HepG2 (cell line): ENCODE measurements around the gene DNPH1. TPM values are rescaled to one million over a fixed set of nuclear protein-coding genes. Genes with fewer than 3 reads are reported as not detected.

Source experiments
- AHDC1 ChIP-seq: sonication (generic); formaldehyde crosslinking; IDR thresholded peaks from 2 replicates; pipeline ENCODE4 v1.5.1; 2020; ENCODE audit warnings: mild to moderate bottlenecking, missing genetic modification reagents, borderline replicate concordance
- DR1 ChIP-seq: sonication (generic); formaldehyde crosslinking; IDR thresholded peaks from 2 replicates; pipeline ENCODE4 v1.8.0; 2021; ENCODE audit warnings: mild to moderate bottlenecking, missing genetic modification reagents, inconsistent platforms
- ESRRA ChIP-seq: sonication (generic); formaldehyde crosslinking; IDR thresholded peaks from 2 replicates; pipeline ENCODE4 v1.5.1; 2020; ENCODE audit warnings: mild to moderate bottlenecking, low read depth, missing genetic modification reagents
- HNF1B ChIP-seq: sonication (generic); formaldehyde crosslinking; IDR thresholded peaks from 2 replicates; pipeline ENCODE4 v1.5.1; 2020; ENCODE audit warnings: mild to moderate bottlenecking, moderate library complexity, missing genetic modification reagents
- KLF15 ChIP-seq: sonication (generic); formaldehyde crosslinking; IDR thresholded peaks from 2 replicates; pipeline ENCODE4 v1.8.1; 2023; ENCODE audit warnings: borderline replicate concordance, mild to moderate bottlenecking, inconsistent platforms, missing genetic modification reagents, mixed read lengths
- NCOR1 ChIP-seq: fragments of 200-600 bp; sonication (generic); IDR thresholded peaks from 2 replicates; pipeline ENCODE4 v1.7.0; 2017; ENCODE audit warnings: antibody characterized with exemption, low read length, borderline replicate concordance
- NR2F6 ChIP-seq, 2 experiments: IDR thresholded peaks; 2 replicates each; pipeline ENCODE4 v1.6.1; 2016; ENCODE audit warnings: antibody characterized with exemption in 1 of 2, mild to moderate bottlenecking in 1 of 2
- PAX8 ChIP-seq: sonication (generic); formaldehyde crosslinking; IDR thresholded peaks from 2 replicates; pipeline ENCODE4 v1.8.0; 2022; ENCODE audit warnings: mild to moderate bottlenecking, missing genetic modification reagents, borderline replicate concordance
- PHF21A ChIP-seq: sonication (generic); formaldehyde crosslinking; IDR thresholded peaks from 2 replicates; pipeline ENCODE4 v1.5.0; 2020; ENCODE audit warnings: mild to moderate bottlenecking, missing genetic modification reagents
- PREB ChIP-seq: sonication (generic); formaldehyde crosslinking; IDR thresholded peaks from 2 replicates; pipeline ENCODE4 v1.4.0; 2020; ENCODE audit warnings: missing genetic modification reagents
- TBX3 ChIP-seq: fragments of 450-650 bp; IDR thresholded peaks from 2 replicates; pipeline ENCODE4 v1.6.1; 2017; ENCODE audit warnings: antibody characterized with exemption, mild to moderate bottlenecking, inconsistent platforms, borderline replicate concordance
- TFAP4 ChIP-seq: sonication (generic); IDR thresholded peaks from 2 replicates; pipeline ENCODE4 v1.6.1; 2016; ENCODE audit warnings: low read depth, borderline replicate concordance
- TRAFD1 ChIP-seq: sonication (generic); formaldehyde crosslinking; IDR thresholded peaks from 2 replicates; pipeline ENCODE4 v1.5.1; 2020; ENCODE audit warnings: missing genetic modification reagents, mild to moderate bottlenecking, borderline replicate concordance
- ZNF24 ChIP-seq: fragments of 450-650 bp; IDR thresholded peaks from 2 replicates; pipeline ENCODE4 v1.6.1; 2017; ENCODE audit warnings: antibody characterized with exemption, mild to moderate bottlenecking
- ZNF383 ChIP-seq: sonication (generic); formaldehyde crosslinking; IDR thresholded peaks from 2 replicates; pipeline ENCODE4 v1.4.0; 2020; ENCODE audit warnings: missing genetic modification reagents, mild to moderate bottlenecking, borderline replicate concordance
- ZNF614 ChIP-seq: IDR thresholded peaks from 2 replicates; pipeline ENCODE4 v1.6.1; 2018; ENCODE audit warnings: missing biosample characterization, missing genetic modification reagents, inconsistent platforms, borderline replicate concordance
- polyA plus RNA-seq, 8 experiments: library from polyadenylated mRNA; depleted of rRNA in 3 of 8; stranded (reverse) in 7 of 8; unstranded in 1 of 8; fragments of >200 nt; fragmentation: Illumina TruSeq in 4 of 8; extraction: Trizol in 4 of 8; gene quantifications; 2 replicates each; pipeline versions ENCODE4 v1.2.1 to v1.2.3, GENCODE V29; 2011 to 2016; ENCODE audit warnings: low read depth in 4 of 8, missing spikeins in 1 of 8, mixed read lengths in 1 of 8; ENCODE audit not compliant: insufficient read depth in 1 of 8
- total RNA-seq, 5 experiments: library from RNA; depleted of rRNA; stranded (reverse); fragments of >200 nt; fragmentation: Illumina TruSeq; extraction: Trizol; gene quantifications; 2 replicates each; pipeline ENCODE4 v1.2.3, GENCODE V29; 2016; ENCODE audit warnings: low read depth in 1 of 5

DNPH1 gene
- total and polyA plus RNA-seq, 2 of the 13 experiments (the other 11 are each of a cell fraction or from before 2014, with no cell fraction given): 56.5 to 75.1 TPM

GRCh38 chr6:43274916-43275597 is 45.8 kb upstream of the DNPH1 start (continued):
- TF ChIP-seq AHDC1 (CRISPR knock-in tag): no peak
- TF ChIP-seq NCOR1: peak; percentile 89
- no peak; the same call in 1 of the 2 replicates for TF ChIP-seq TBX3
- 0 out of 2 replicates have a peak, but pooled peaks have one; percentile 81 for TF ChIP-seq ZNF383 (CRISPR knock-in tag)
- TF ChIP-seq TFAP4: peak; percentile 39; the same call in 1 of the 2 replicates
- peak; percentile 75; the same call in 1 of the 2 replicates for TF ChIP-seq TRAFD1
- no peak; the same call in none of the 2 replicates for TF ChIP-seq PAX8
- TF ChIP-seq PREB (CRISPR knock-in tag): 0 out of 2 replicates have a peak, but pooled peaks have one; percentile 36
- no peak for TF ChIP-seq ZNF24
- 0 out of 2 replicates have a peak, but pooled peaks have one; percentile 59 for TF ChIP-seq KLF15
- TF ChIP-seq DR1 (CRISPR knock-in tag): peak; percentile 23; the same call in 1 of the 2 replicates
- TF ChIP-seq HNF1B (CRISPR knock-in tag): peak; percentile 51; the same call in 1 of the 2 replicates
- peak; percentile 77; the same call in 1 of the 2 replicates for TF ChIP-seq ESRRA (CRISPR knock-in tag)
- TF ChIP-seq NR2F6 (IDR thresholded peaks at IDR 0.05): no peak
- peak; percentile 49; the same call in 1 of the 2 replicates for TF ChIP-seq NR2F6 (CRISPR knock-in tag; IDR thresholded peaks at IDR 0.05)
- peak; percentile 85; the same call in 1 of the 2 replicates for TF ChIP-seq PHF21A (CRISPR knock-in tag)
- TF ChIP-seq ZNF614 (CRISPR knock-in tag): 0 out of 2 replicates have a peak, but pooled peaks have one; percentile 54
